HepG2 (cell line): ENCODE measurements around the gene SLC9A8. TPM values are rescaled to one million over a fixed set of nuclear protein-coding genes. Genes with fewer than 3 reads are reported as not detected.

Experiments used
- ATAC-seq: fragments of 200-7000 bp; cut with Tn5 transposase; 3 replicates; pipeline ENCODE4 v1.9.1; 2020; ENCODE audit warnings: mild to moderate bottlenecking, moderate library complexity
- BruUV-seq: library from RNA; stranded (reverse); fragments of 400-500 nt; replicated peaks from 2 replicates; lab custom pipeline; 2021; lab: Mats Ljungman, UMichigan
- CTCF ChIA-PET: fragments of 300-600 bp; formaldehyde crosslinking; extraction: SDS; loops from one replicate; lab custom pipeline; 2021; ENCODE audit warnings: low total read pairs, inconsistent platforms, low intra/inter-chr PET ratio; lab: Yijun Ruan, JAX
- POLR2A ChIA-PET: fragments of 350-600 bp; sonication (Branson Sonifier 250); formaldehyde crosslinking; loops from one replicate; lab custom pipeline; 2020; ENCODE audit warnings: antibody characterized with exemption, inconsistent platforms; lab: Yijun Ruan, JAX
- DNase-seq: peaks from one replicate; pipeline ENCODE4 v3.0.0-alpha.2; 2015; ENCODE audit warnings: low spot score
- FAIRE-seq: peaks from 3 replicates; lab custom pipeline; 2011; peaks lifted over from hg19 to GRCh38; lab: Jason Lieb, UNC
- H2AFZ ChIP-seq: one replicate; pipeline ENCODE4 v1.6.1; 2011; ENCODE audit warnings: low read length, inconsistent platforms
- H3K27ac ChIP-seq: fragments of 300-600 bp; 3 replicates; pipeline ENCODE4 v1.8.0; 2011; ENCODE audit warnings: mixed run types, mild to moderate bottlenecking, mixed read lengths, low read length, inconsistent platforms; ENCODE audit not compliant: insufficient read depth; ENCODE audit errors: extremely low read length
- H3K27me3 ChIP-seq, 2 experiments: fragments of 200-600 bp in 1 of 2; 2 replicates in 1 of 2; 3 replicates in 1 of 2; pipeline versions ENCODE4 v1.6.0 to v1.8.0; 2011; ENCODE audit warnings: low read length in 2 of 2, mild to moderate bottlenecking in 2 of 2, moderate library complexity in 2 of 2, inconsistent platforms in 1 of 2; ENCODE audit not compliant: insufficient read depth in 2 of 2, control insufficient read depth in 1 of 2
- H3K36me3 ChIP-seq, 2 experiments: fragments of 200-600 bp in 1 of 2; replicated peaks in 1 of 2; 2 replicates in 1 of 2; 3 replicates in 1 of 2; pipeline versions ENCODE4 v1.5.1 to v1.8.0; 2011; ENCODE audit warnings: low read length in 2 of 2, inconsistent platforms in 1 of 2; ENCODE audit not compliant: insufficient read depth in 2 of 2, control insufficient read depth in 1 of 2
- H3K4me1 ChIP-seq: 2 replicates; pipeline ENCODE4 v1.5.1; 2012; ENCODE audit warnings: low read length, inconsistent platforms; ENCODE audit not compliant: insufficient read depth
- H3K4me2 ChIP-seq: 2 replicates; pipeline ENCODE4 v1.6.0; 2011; ENCODE audit warnings: low read depth, low read length, inconsistent platforms
- H3K4me3 ChIP-seq, 3 experiments: fragments of 200-600 bp in 1 of 3; sonication (generic), shearing (Covaris generic) in 1 of 3; replicated peaks in 1 of 3; 2 replicates each; pipeline ENCODE4 v1.5.1; 2011 to 2016; ENCODE audit warnings: low read length in 3 of 3, inconsistent platforms in 2 of 3, low read depth in 2 of 3, mild to moderate bottlenecking in 2 of 3, control low read depth in 1 of 3, mixed read lengths in 1 of 3; ENCODE audit not compliant: insufficient read depth in 1 of 3
- H3K79me2 ChIP-seq: one replicate; pipeline ENCODE4 v1.6.1; 2011; ENCODE audit warnings: low read length, inconsistent platforms; ENCODE audit not compliant: insufficient read depth
- H3K9ac ChIP-seq: 2 replicates; pipeline ENCODE4 v1.6.0; 2011; ENCODE audit warnings: mild to moderate bottlenecking, low read depth, low read length, inconsistent platforms; ENCODE audit not compliant: insufficient read depth
- H3K9me3 ChIP-seq: 2 replicates; pipeline ENCODE4 v1.5.1; 2012; ENCODE audit warnings: mild to moderate bottlenecking, low read length
- H4K20me1 ChIP-seq: 2 replicates; pipeline ENCODE4 v1.6.0; 2011; ENCODE audit warnings: inconsistent platforms, mild to moderate bottlenecking, low read length, moderate library complexity; ENCODE audit not compliant: insufficient read depth
- ARID5B ChIP-seq: IDR thresholded peaks from 2 replicates; pipeline ENCODE4 v1.4.0; 2020; ENCODE audit warnings: mild to moderate bottlenecking, missing genetic modification reagents
- DNMT3B ChIP-seq: conservative IDR thresholded peaks from 2 replicates; pipeline ENCODE4 v1.6.1; 2016; ENCODE audit warnings: missing biosample characterization, control low read depth
- FOXJ3 ChIP-seq: sonication (generic); formaldehyde crosslinking; IDR thresholded peaks from 2 replicates; pipeline ENCODE4 v1.4.0; 2020; ENCODE audit warnings: missing genetic modification reagents, mild to moderate bottlenecking, borderline replicate concordance
- GATAD1 ChIP-seq: IDR thresholded peaks from 2 replicates; pipeline ENCODE4 v1.6.1; 2016; ENCODE audit warnings: missing genetic modification reagents, missing compliant biosample characterization
- GATAD2A ChIP-seq: IDR thresholded peaks from 2 replicates; pipeline ENCODE4 v1.6.1; 2016
- HHEX ChIP-seq: IDR thresholded peaks from 2 replicates; pipeline ENCODE4 v1.6.1; 2016; ENCODE audit warnings: control low read depth
- KAT8 ChIP-seq: IDR thresholded peaks from 2 replicates; pipeline ENCODE4 v1.6.1; 2016; ENCODE audit warnings: missing genetic modification reagents, missing compliant biosample characterization
- LBX2 ChIP-seq: sonication (generic); formaldehyde crosslinking; IDR thresholded peaks from 2 replicates; pipeline ENCODE4 v1.5.0; 2020; ENCODE audit warnings: missing genetic modification reagents, mild to moderate bottlenecking, borderline replicate concordance
- MEF2D ChIP-seq: sonication (generic); formaldehyde crosslinking; IDR thresholded peaks from 2 replicates; pipeline ENCODE4 v1.5.1; 2020; ENCODE audit warnings: mild to moderate bottlenecking, missing genetic modification reagents
- PATZ1 ChIP-seq: sonication (generic); formaldehyde crosslinking; IDR thresholded peaks from 2 replicates; pipeline ENCODE4 v1.4.0; 2020; ENCODE audit warnings: missing genetic modification reagents
- POLR2AphosphoS5 ChIP-seq: IDR thresholded peaks from 2 replicates; pipeline ENCODE4 v1.6.1; 2012; ENCODE audit warnings: low read depth, low read length
- SAP130 ChIP-seq: IDR thresholded peaks from 2 replicates; pipeline ENCODE4 v1.6.1; 2016; ENCODE audit warnings: low read depth
- ZBTB25 ChIP-seq: IDR thresholded peaks from 2 replicates; pipeline ENCODE4 v1.6.1; 2018; ENCODE audit warnings: missing genetic modification reagents
- ZGPAT ChIP-seq: IDR thresholded peaks from 2 replicates; pipeline ENCODE4 v1.6.1; 2016; ENCODE audit warnings: mild to moderate bottlenecking
- WGBS: methylation state at CpG from one replicate; pipeline ENCODE4 v1.1.6; 2017; ENCODE audit warnings: low lambda C conversion rate; 5-methylcytosine and 5-hydroxymethylcytosine counted together
- in situ Hi-C: cut with HindIII; loops from 2 replicates; pipeline ENCODE4 v1.10.0; 2017; ENCODE audit warnings: low pct_unique_long_range_greater_than_20kb; ENCODE audit not compliant: extremely low pct_ligation_motif_present
- intact Hi-C: fragments of 100-400 bp; cut with micrococcal nuclease; formaldehyde crosslinking; loops from one replicate; pipeline ENCODE4 v1.10.0; 2022; ENCODE audit not compliant: unreplicated experiment
- polyA plus RNA-seq, 8 experiments: library from polyadenylated mRNA; depleted of rRNA in 3 of 8; stranded (reverse) in 7 of 8; unstranded in 1 of 8; fragments of >200 nt; fragmentation: Illumina TruSeq in 4 of 8; extraction: Trizol in 4 of 8; gene quantifications; 2 replicates each; pipeline versions ENCODE4 v1.2.1 to v1.2.3, GENCODE V29; 2011 to 2016; ENCODE audit warnings: low read depth in 4 of 8, missing spikeins in 1 of 8, mixed read lengths in 1 of 8; ENCODE audit not compliant: insufficient read depth in 1 of 8
- total RNA-seq, 5 experiments: library from RNA; depleted of rRNA; stranded (reverse); fragments of >200 nt; fragmentation: Illumina TruSeq; extraction: Trizol; gene quantifications; 2 replicates each; pipeline ENCODE4 v1.2.3, GENCODE V29; 2016; ENCODE audit warnings: low read depth in 1 of 5

The SLC9A8 gene
- total and polyA plus RNA-seq, 2 of the 13 experiments (the other 11 are each of a cell fraction or from before 2014, with no cell fraction given), result 4.1 to 7.4 TPM

GRCh38 chr20:49899541-49900383 lies 87.1 kb downstream of the SLC9A8 start:
- peaks cover 51% of the 10 kb centered on the region for H3K4me1 ChIP-seq
- no peaks in the 10 kb centered on the region for H3K27me3 ChIP-seq
- ATAC-seq (peak; percentile 14; the same call in 2 of the 3 replicates), FAIRE-seq (no peak), DNase-seq (no peak)
- H3K27ac ChIP-seq, result peak overlapping the region; percentile 13
- peak overlapping the region; percentile 26 for H3K4me2 ChIP-seq
- no peaks in the 10 kb centered on the region for H3K79me2 ChIP-seq
- H3K9ac ChIP-seq, result no peak overlapping the region
- 44% methylated on average over 10 of the region's 10 CpGs for WGBS
- no peak overlapping the region for H2AFZ ChIP-seq
- intact Hi-C loops (no loop called here), in situ Hi-C loops (loop anchor here (25.0 kb wide), 1 partner anchor 562 kb away; no protein-coding TSS in a partner anchor)
- H3K9me3 ChIP-seq, result no peaks in the 10 kb centered on the region
- no peaks in the 10 kb centered on the region for H4K20me1 ChIP-seq
- H3K36me3 ChIP-seq, result peaks cover 3 to 8% of the 10 kb centered on the region in 2 experiments; a peak in 4 of 5 replicates
- POLR2A ChIA-PET, result interaction anchor here (0.7 to 3.5 kb wide), 4 partner anchors 10 to 37 kb away, joined by 3 to 37 read pairs (median 4); partner anchors contain the start of genes RNF114 and SPATA2
- BruUV-seq, result no TSS peak
- H3K4me3 ChIP-seq, result no peak overlapping the region
- CTCF ChIA-PET, result interaction anchor here (1.1 to 1.8 kb wide), 2 partner anchors 29 to 291 kb away, joined by 4 read pairs; no protein-coding TSS in a partner anchor
- TF ChIP-seq FOXJ3 (CRISPR knock-in tag) (peak; percentile 60; the same call in 1 of the 2 replicates), HHEX (CRISPR knock-in tag) (no peak), SAP130 (CRISPR knock-in tag) (peak; percentile 26; the same call in 1 of the 2 replicates), PATZ1 (CRISPR knock-in tag) (0 out of 2 replicates have a peak, but pooled peaks have one; percentile 19), KAT8 (CRISPR knock-in tag) (no peak; the same call in 1 of the 2 replicates), ARID5B (CRISPR knock-in tag) (peak; percentile 67; the same call in 1 of the 2 replicates), ZBTB25 (no peak), DNMT3B (CRISPR knock-in tag) (no peak), MEF2D (peak; percentile 44; the same call in 1 of the 2 replicates), LBX2 (CRISPR knock-in tag) (no peak), POLR2AphosphoS5 (no peak), GATAD2A (peak; percentile 89), GATAD1 (no peak), ZGPAT (peak; percentile 48; the same call in 1 of the 2 replicates)
